ENCODE data around the gene PRM2. TPM values are rescaled to one million over a fixed set of nuclear protein-coding genes. Genes with fewer than 3 reads are reported as not detected.

The PRM2 gene
- total RNA-seq, 2 donors from 2014 or later, result not detected

GRCh38 chr16:11265124-11265523 lies 11.2 kb downstream of the PRM2 start:
- no peaks in the 10 kb centered on the region for H3K36me3 Mint-ChIP-seq (ENCODE audit: low read depth)
- ATAC-seq (replicated peaks), result no peak
- H3K27me3 Mint-ChIP-seq, result peaks cover 3% of the 10 kb centered on the region
- no peak overlapping the region for H3K4me3 Mint-ChIP-seq
- H3K4me1 Mint-ChIP-seq, result peaks cover 19% of the 10 kb centered on the region
- H3K27ac Mint-ChIP-seq, result no peak overlapping the region
- H3K9me3 Mint-ChIP-seq, result no peaks in the 10 kb centered on the region

GRCh38 chr16:11264155-11264832 lies 12.0 kb downstream of the PRM2 start:
- H3K4me3 Mint-ChIP-seq, result peak overlapping the region; percentile 49
- H3K36me3 Mint-ChIP-seq (ENCODE audit: low read depth), result no peaks in the 10 kb centered on the region
- peaks cover 3% of the 10 kb centered on the region for H3K27me3 Mint-ChIP-seq
- ATAC-seq (replicated peaks), result peak; percentile 8
- H3K27ac Mint-ChIP-seq, result peak overlapping the region; percentile 55
- H3K4me1 Mint-ChIP-seq, result peaks cover 23% of the 10 kb centered on the region
- no peaks in the 10 kb centered on the region for H3K9me3 Mint-ChIP-seq

DNA sequence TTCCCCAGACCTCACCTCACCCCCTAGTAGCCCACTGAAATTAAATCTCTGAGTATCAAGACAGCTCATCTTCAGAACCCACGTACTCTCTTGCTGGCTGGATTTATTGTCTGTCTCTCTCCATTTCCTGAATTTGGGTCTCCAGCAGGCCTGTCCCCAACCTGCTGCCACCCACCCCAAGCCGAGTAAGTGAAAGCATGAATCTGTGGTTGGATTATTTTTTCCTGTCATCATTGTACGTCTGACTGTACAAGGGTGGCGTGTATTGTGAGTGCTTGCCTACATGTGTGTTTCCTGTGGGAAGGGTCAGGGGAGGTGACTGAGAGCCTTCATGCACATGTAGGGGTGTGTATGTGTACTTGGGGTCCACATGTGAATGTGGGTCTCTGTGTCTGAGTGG lies 12.5 kb downstream of the PRM2 start:
- peak; percentile 92 for ATAC-seq (replicated peaks)
- Mint-ChIP-seq H3K4me1 (peaks cover 23% of the 10 kb centered on the region), H3K27me3 (peaks cover 3% of the 10 kb centered on the region), H3K36me3 (ENCODE audit: low read depth) (no peaks in the 10 kb centered on the region), H3K9me3 (no peaks in the 10 kb centered on the region), H3K27ac (peak overlapping the region; percentile 55), H3K4me3 (peak overlapping the region; percentile 49)

- Mint-ChIP-seq H3K27me3 (peaks cover 3% of the 10 kb centered on the region), H3K4me3 (peak overlapping the region; percentile 49), H3K4me1 (peaks cover 30% of the 10 kb centered on the region), H3K9me3 (no peaks in the 10 kb centered on the region), H3K36me3 (ENCODE audit: low read depth) (no peaks in the 10 kb centered on the region), H3K27ac (no peak overlapping the region)
- ATAC-seq (replicated peaks), result no peak
These were observed 13.4 kb downstream of the PRM2 start for GRCh38 chr16:11262915-11263314.

DNA sequence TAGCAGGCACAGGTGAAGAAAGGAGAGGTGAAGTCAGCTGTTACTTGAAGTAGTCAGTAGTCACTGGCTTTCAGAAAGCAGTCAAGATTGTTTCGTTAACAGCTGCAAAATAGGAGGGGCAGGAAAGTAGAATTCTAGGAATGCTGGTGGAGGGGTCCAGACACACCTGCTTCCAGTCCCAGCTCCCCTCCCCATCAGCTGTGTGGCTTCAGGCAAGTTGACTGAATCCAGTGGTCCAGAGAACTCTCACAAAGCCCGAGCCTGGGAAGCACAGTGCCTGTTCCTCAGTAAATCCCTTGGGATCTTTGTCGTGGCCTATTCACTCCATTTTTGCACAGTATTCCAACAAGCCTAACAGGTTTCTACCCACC lies 15.7 kb downstream of the PRM2 start:
- Mint-ChIP-seq H3K4me3 (no peak overlapping the region), H3K36me3 (ENCODE audit: low read depth) (peaks cover 14% of the 10 kb centered on the region), H3K4me1 (peaks cover 38% of the 10 kb centered on the region), H3K9me3 (no peaks in the 10 kb centered on the region), H3K27me3 (peaks cover 3% of the 10 kb centered on the region), H3K27ac (peak overlapping the region; percentile 0)
- ATAC-seq (replicated peaks), result no peak

GRCh38 chr16:11259655-11260595 lies 16.4 kb downstream of the PRM2 start:
- Mint-ChIP-seq H3K27me3 (peaks cover 3% of the 10 kb centered on the region), H3K4me3 (no peak overlapping the region), H3K36me3 (ENCODE audit: low read depth) (peaks cover 20% of the 10 kb centered on the region), H3K4me1 (peaks cover 38% of the 10 kb centered on the region), H3K9me3 (no peaks in the 10 kb centered on the region), H3K27ac (peak overlapping the region; percentile 0)
- no peak for ATAC-seq (replicated peaks)

GRCh38 chr16:11258553-11259492 lies 17.5 kb downstream of the PRM2 start:
- ATAC-seq (replicated peaks), result peak; percentile 5
- H3K4me3 Mint-ChIP-seq, result peak overlapping the region; percentile 98
- H3K36me3 Mint-ChIP-seq (ENCODE audit: low read depth), result peaks cover 31% of the 10 kb centered on the region
- H3K9me3 Mint-ChIP-seq, result no peaks in the 10 kb centered on the region
- H3K27ac Mint-ChIP-seq, result peak overlapping the region; percentile 41
- H3K4me1 Mint-ChIP-seq, result peaks cover 33% of the 10 kb centered on the region
- H3K27me3 Mint-ChIP-seq, result peaks cover 3% of the 10 kb centered on the region

GRCh38 chr16:11257131-11257938 lies 18.9 kb downstream of the PRM2 start:
- Mint-ChIP-seq H3K4me1 (peaks cover 22% of the 10 kb centered on the region), H3K27ac (peak overlapping the region; percentile 98), H3K36me3 (ENCODE audit: low read depth) (peaks cover 46% of the 10 kb centered on the region), H3K4me3 (peak overlapping the region; percentile 98), H3K9me3 (no peaks in the 10 kb centered on the region), H3K27me3 (peaks cover 3% of the 10 kb centered on the region)
- ATAC-seq (replicated peaks), result peak; percentile 27

- H3K9me3 Mint-ChIP-seq, result no peaks in the 10 kb centered on the region
- peaks cover 53% of the 10 kb centered on the region for H3K36me3 Mint-ChIP-seq (ENCODE audit: low read depth)
- H3K27ac Mint-ChIP-seq, result peak overlapping the region; percentile 98
- H3K4me1 Mint-ChIP-seq, result peaks cover 27% of the 10 kb centered on the region
- H3K4me3 Mint-ChIP-seq, result peak overlapping the region; percentile 98
- no peak for ATAC-seq (replicated peaks)
- H3K27me3 Mint-ChIP-seq, result peaks cover 3% of the 10 kb centered on the region
These were observed 19.6 kb downstream of the PRM2 start for GRCh38 chr16:11256661-11257130.

GRCh38 chr16:11255737-11256660 lies 20.3 kb downstream of the PRM2 start, which contains the start of gene SOCS1:
TSS of gene SOCS1 (minus strand) at chr16:11256204. CDS start at chr16:11255478, 726 bp downstream.
- peak; percentile 49 for ATAC-seq (replicated peaks)
- peaks cover 3% of the 10 kb centered on the region for H3K27me3 Mint-ChIP-seq
- H3K4me1 Mint-ChIP-seq, result peaks cover 29% of the 10 kb centered on the region
- H3K36me3 Mint-ChIP-seq (ENCODE audit: low read depth), result peaks cover 57% of the 10 kb centered on the region
- H3K9me3 Mint-ChIP-seq, result no peaks in the 10 kb centered on the region
- peak within 1 kb of the TSS; percentile 98 for H3K27ac Mint-ChIP-seq
- H3K4me3 Mint-ChIP-seq, result peak within 1 kb of the TSS; percentile 98

- Mint-ChIP-seq H3K27ac (peak overlapping the region; percentile 98), H3K9me3 (no peaks in the 10 kb centered on the region), H3K27me3 (peaks cover under 1% of the 10 kb centered on the region), H3K4me3 (peak overlapping the region; percentile 97), H3K36me3 (ENCODE audit: low read depth) (peaks cover 65% of the 10 kb centered on the region), H3K4me1 (peaks cover 31% of the 10 kb centered on the region)
- ATAC-seq (replicated peaks), result no peak
These were observed 21.2 kb downstream of the PRM2 start for GRCh38 chr16:11254913-11255736.
